GM12878 (cell line): ENCODE results near the gene LEUTX. TPM values are rescaled to one million over a fixed set of nuclear protein-coding genes. Genes with fewer than 3 reads are reported as not detected.

Experiments
- ATAC-seq: fragments of 200-7000 bp; cut with Tn5 transposase; 3 replicates; pipeline ENCODE4 v1.9.1; 2020; ENCODE audit warnings: mild to moderate bottlenecking, moderate library complexity
- BruUV-seq: library from RNA; stranded (reverse); fragments of 400-500 nt; replicated peaks from 2 replicates; lab custom pipeline; 2021; lab: Mats Ljungman, UMichigan
- CTCF ChIA-PET: fragments of 300-600 bp; sonication (Branson Sonifier 250); formaldehyde crosslinking; extraction: SDS; loops from one replicate; lab custom pipeline; 2021; ENCODE audit warnings: inconsistent platforms; lab: Yijun Ruan, JAX
- POLR2A ChIA-PET: fragments of 350-600 bp; formaldehyde crosslinking; extraction: SDS; loops from one replicate; lab custom pipeline; 2021; ENCODE audit warnings: inconsistent platforms; lab: Charles Lee
- RAD21 ChIA-PET: fragments of 300-600 bp; sonication (Branson Sonifier 250); formaldehyde crosslinking; loops from one replicate; lab custom pipeline; 2023; ENCODE audit warnings: antibody characterized with exemption; ENCODE audit not compliant: unreplicated experiment; lab: Charles Lee
- SMC1A ChIA-PET: fragments of 300-600 bp; sonication (Branson Sonifier 250); formaldehyde crosslinking; loops from one replicate; lab custom pipeline; 2023; ENCODE audit not compliant: unreplicated experiment, uncharacterized antibody; lab: Charles Lee
- DNase-seq: peaks from one replicate; pipeline ENCODE4 v3.0.0-alpha.2; 2011; ENCODE audit warnings: low read depth, low spot score
- FAIRE-seq: peaks from 3 replicates; lab custom pipeline; 2011; peaks lifted over from hg19 to GRCh38; lab: Jason Lieb, UNC
- H2AFZ ChIP-seq: 2 replicates; pipeline ENCODE4 v1.6.0; 2011; ENCODE audit warnings: low read depth, low read length, control low read depth; ENCODE audit not compliant: control insufficient read depth
- H3K27ac ChIP-seq: 2 replicates; pipeline ENCODE4 v1.5.1; 2011; ENCODE audit warnings: control low read depth; ENCODE audit not compliant: control insufficient read depth, insufficient read depth
- H3K27me3 ChIP-seq, 2 experiments: replicated peaks in 1 of 2; 2 replicates each; pipeline versions ENCODE4 v1.6.0 to v1.6.1; 2011; ENCODE audit warnings: low read length in 1 of 2; ENCODE audit not compliant: control insufficient read depth in 2 of 2, insufficient read depth in 2 of 2
- H3K36me3 ChIP-seq, 2 experiments: 2 replicates each; pipeline ENCODE4 v1.5.1; 2011; ENCODE audit warnings: low read length in 1 of 2; ENCODE audit not compliant: control insufficient read depth in 2 of 2, insufficient read depth in 2 of 2
- H3K4me1 ChIP-seq: 2 replicates; pipeline ENCODE4 v1.6.1; 2011; ENCODE audit warnings: mild to moderate bottlenecking, low read length, moderate library complexity, mixed read lengths; ENCODE audit not compliant: control insufficient read depth, insufficient read depth
- H3K4me2 ChIP-seq: 2 replicates; pipeline ENCODE4 v1.6.0; 2011; ENCODE audit warnings: control low read depth; ENCODE audit not compliant: control insufficient read depth, insufficient read depth
- H3K4me3 ChIP-seq: fragments of 200-600 bp; sonication (generic); 2 replicates; pipeline ENCODE4 v1.5.1; 2016
- H3K79me2 ChIP-seq: 2 replicates; pipeline ENCODE4 v1.6.0; 2011; ENCODE audit warnings: low read length; ENCODE audit not compliant: control insufficient read depth, insufficient read depth
- H3K9ac ChIP-seq: 2 replicates; pipeline ENCODE4 v1.8.0; 2011; ENCODE audit warnings: low read length, control low read depth, mixed read lengths; ENCODE audit not compliant: control insufficient read depth, insufficient read depth
- H3K9me3 ChIP-seq: replicated peaks from 3 replicates; pipeline ENCODE4 v1.5.1; 2011; ENCODE audit warnings: mild to moderate bottlenecking, low read length; ENCODE audit not compliant: control insufficient read depth, insufficient read depth
- H4K20me1 ChIP-seq: 2 replicates; pipeline ENCODE4 v1.6.0; 2011; ENCODE audit not compliant: control insufficient read depth, insufficient read depth
- EZH2 ChIP-seq: IDR thresholded peaks from 2 replicates; pipeline ENCODE4 v1.6.1; 2012; ENCODE audit warnings: low read depth, mild to moderate bottlenecking, control low read depth, inconsistent platforms, low read length, borderline replicate concordance; ENCODE audit not compliant: control insufficient read depth
- JUND ChIP-seq: IDR thresholded peaks from 2 replicates; pipeline ENCODE4 v1.6.1; 2012; ENCODE audit warnings: low read depth, mild to moderate bottlenecking, low read length, improper control_type of control experiment, moderate library complexity
- MEF2A ChIP-seq: IDR thresholded peaks from 2 replicates; pipeline ENCODE4 v1.6.1; 2011; ENCODE audit warnings: low read depth, mild to moderate bottlenecking, low read length, moderate library complexity; ENCODE audit not compliant: insufficient read depth
- MEF2B ChIP-seq: fragments of 450-650 bp; IDR thresholded peaks from 2 replicates; pipeline ENCODE4 v1.6.1; 2018; ENCODE audit warnings: mild to moderate bottlenecking, moderate library complexity; ENCODE audit not compliant: partially characterized antibody, poor library complexity, severe bottlenecking
- NBN ChIP-seq: fragments of 450-650 bp; IDR thresholded peaks from 2 replicates; pipeline ENCODE4 v1.6.1; 2016
- NFIC ChIP-seq: IDR thresholded peaks from 2 replicates; pipeline ENCODE4 v1.6.1; 2012; ENCODE audit warnings: low read depth, mild to moderate bottlenecking, inconsistent platforms, low read length, moderate library complexity
- POLR2A ChIP-seq: IDR thresholded peaks from 2 replicates; pipeline ENCODE4 v1.6.1; 2011; ENCODE audit warnings: low read depth, mild to moderate bottlenecking, low read length
- RELB ChIP-seq: fragments of 450-650 bp; IDR thresholded peaks from 2 replicates; pipeline ENCODE4 v1.6.1; 2017; ENCODE audit warnings: low read depth, mild to moderate bottlenecking, moderate library complexity
- SREBF1 ChIP-seq: IDR thresholded peaks from 2 replicates; pipeline ENCODE4 v1.6.1; 2012; ENCODE audit warnings: mild to moderate bottlenecking, low read length
- SRF ChIP-seq, 2 experiments: IDR thresholded peaks; 2 replicates each; pipeline ENCODE4 v1.6.1; 2011; ENCODE audit warnings: low read depth in 2 of 2, low read length in 2 of 2, mild to moderate bottlenecking in 1 of 2, moderate library complexity in 1 of 2
- ZNF217 ChIP-seq: fragments of 450-650 bp; IDR thresholded peaks from 2 replicates; pipeline ENCODE4 v1.6.1; 2017; ENCODE audit warnings: antibody characterized with exemption, mild to moderate bottlenecking
- ZNF384 ChIP-seq: IDR thresholded peaks from 2 replicates; pipeline ENCODE4 v1.6.1; 2012; ENCODE audit warnings: low read depth, mild to moderate bottlenecking, low read length, improper control_type of control experiment, borderline replicate concordance
- WGBS: methylation state at CpG from one replicate; pipeline ENCODE4 v1.1.6; 2016; ENCODE audit warnings: low lambda C conversion rate; ENCODE audit not compliant: insufficient replicate concordance, insufficient coverage; ENCODE audit errors: missing lambda C conversion rate; 5-methylcytosine and 5-hydroxymethylcytosine counted together
- in situ Hi-C: fragments of 300-500 bp; cut with MboI; formaldehyde crosslinking; loops from 9 replicates; pipeline ENCODE4 v1.14.3; 2018; ENCODE audit warnings: mixed read lengths
- intact Hi-C: fragments of 100-400 bp; cut with micrococcal nuclease; formaldehyde crosslinking; loops from one replicate; pipeline ENCODE4 v1.14.2; 2022; ENCODE audit not compliant: unreplicated experiment
- polyA plus RNA-seq, 11 experiments: library from polyadenylated mRNA; depleted of rRNA in 4 of 11; unstranded in 6 of 11; stranded (reverse) in 5 of 11; fragments of >200 nt; fragmentation: Nextera tagmentation in 4 of 11; fragmentation: Illumina TruSeq in 1 of 11; extraction: Ambion mirVana in 4 of 11; extraction: Trizol in 1 of 11; gene quantifications; 1 replicate in 1 of 11; 2 replicates in 10 of 11; pipeline versions ENCODE4 v1.2.1 to v1.2.3, GENCODE V29; 2011 to 2016; ENCODE audit warnings: inconsistent platforms in 2 of 11, missing spikeins in 2 of 11, low read depth in 1 of 11
- total RNA-seq, 4 experiments: library from RNA; depleted of rRNA in 3 of 4; stranded (reverse); fragments of >200 nt in 3 of 4; fragmentation: Illumina TruSeq in 1 of 4; extraction: Trizol in 1 of 4; gene quantifications; 2 replicates each; pipeline versions ENCODE4 v1.2.1 to v1.2.3, GENCODE V29; 2013 to 2021
- TF ChIP-seq, protein P1 (sequence below): fragments of 150-350 bp; IDR thresholded peaks from 2 replicates; pipeline ENCODE4 v1.6.1; 2014; ENCODE audit warnings: mild to moderate bottlenecking, low read depth, low read length
- TF ChIP-seq, protein P2 (sequence below): fragments of 450-650 bp; conservative IDR thresholded peaks from 2 replicates; pipeline ENCODE4 v1.6.1; 2017; ENCODE audit warnings: mild to moderate bottlenecking, moderate library complexity
- TF ChIP-seq, protein P3 (sequence below): fragments of 150-350 bp; IDR thresholded peaks from 2 replicates; pipeline ENCODE4 v1.6.1; 2016; ENCODE audit warnings: low read depth, low read length

Gene LEUTX
- total and polyA plus RNA-seq, 10 of the 15 experiments (the other 5 are each of a cell fraction or from before 2014, with no cell fraction given): 0.29 to 0.46 (median 0.40) TPM; not detected in 4

DNA sequence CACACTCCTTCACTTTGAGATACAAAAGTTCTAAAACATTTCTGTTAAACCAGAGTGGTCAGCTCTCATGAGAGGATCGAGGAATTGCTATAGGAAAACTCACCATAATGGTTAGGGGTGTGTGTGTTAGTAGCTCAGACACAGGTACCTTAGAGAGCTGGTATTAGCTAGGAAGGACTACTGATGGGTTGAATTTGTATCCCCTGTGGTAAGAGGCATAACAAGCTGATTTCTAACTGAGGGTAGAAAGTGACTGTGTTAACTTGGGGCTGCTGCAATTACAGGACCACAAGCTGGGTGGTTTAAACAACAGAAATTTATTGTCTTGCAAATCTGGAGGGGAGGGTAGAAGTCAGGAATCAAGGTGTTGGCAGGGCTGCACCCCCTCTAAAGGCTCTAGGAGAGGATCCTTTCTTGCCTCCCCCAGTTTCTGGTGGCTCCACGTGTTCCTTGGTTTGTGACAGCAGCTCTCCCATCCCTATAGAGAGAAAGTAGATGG lies 17.4 kb downstream of the LEUTX start:
- Histone ChIP-seq H3K4me1 (peaks cover 16% of the 10 kb centered on the region), H3K36me3 (no peaks in the 10 kb centered on the region), H3K27me3 (no peaks in the 10 kb centered on the region), H4K20me1 (no peaks in the 10 kb centered on the region), H3K27ac (no peak overlapping the region), H2AFZ (no peak overlapping the region), H3K9ac (no peak overlapping the region), H3K79me2 (no peaks in the 10 kb centered on the region), H3K4me3 (no peak overlapping the region), H3K9me3 (no peaks in the 10 kb centered on the region), H3K4me2 (no peak overlapping the region)
- intact Hi-C loops: no loop called here
- in situ Hi-C loops: no loop called here
- BruUV-seq: no TSS peak
- ChIA-PET CTCF (interaction anchor here (1.1 to 9.2 kb wide), 8 partner anchors 16 to 125 kb away, joined by 3 to 466 read pairs (median 5); partner anchors contain the start of genes DYRK1B and FBL), RAD21 (interaction anchor here (1.1 to 7.6 kb wide), 7 partner anchors 23 to 175 kb away, joined by 4 to 271 read pairs (median 6); partner anchors contain the start of genes DYRK1B, FBL and PSMC4), SMC1A (interaction anchor here (0.9 to 12.2 kb wide), 9 partner anchors 10 to 238 kb away, joined by 3 to 309 read pairs (median 5); partner anchors contain the start of genes FBL and PSMC4), POLR2A (interaction anchor here (0.5 to 2.8 kb wide), 10 partner anchors 13 to 405 kb away, joined by 3 to 14 read pairs (median 4); partner anchors contain the start of genes DYRK1B and FBL)
- TF ChIP-seq, protein P1, sequence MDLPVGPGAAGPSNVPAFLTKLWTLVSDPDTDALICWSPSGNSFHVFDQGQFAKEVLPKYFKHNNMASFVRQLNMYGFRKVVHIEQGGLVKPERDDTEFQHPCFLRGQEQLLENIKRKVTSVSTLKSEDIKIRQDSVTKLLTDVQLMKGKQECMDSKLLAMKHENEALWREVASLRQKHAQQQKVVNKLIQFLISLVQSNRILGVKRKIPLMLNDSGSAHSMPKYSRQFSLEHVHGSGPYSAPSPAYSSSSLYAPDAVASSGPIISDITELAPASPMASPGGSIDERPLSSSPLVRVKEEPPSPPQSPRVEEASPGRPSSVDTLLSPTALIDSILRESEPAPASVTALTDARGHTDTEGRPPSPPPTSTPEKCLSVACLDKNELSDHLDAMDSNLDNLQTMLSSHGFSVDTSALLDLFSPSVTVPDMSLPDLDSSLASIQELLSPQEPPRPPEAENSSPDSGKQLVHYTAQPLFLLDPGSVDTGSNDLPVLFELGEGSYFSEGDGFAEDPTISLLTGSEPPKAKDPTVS: no peak
- TF ChIP-seq NBN (no peak), SRF (IDR thresholded peaks at IDR 0.05; ENCODE audit: low read depth in 2 of 2, low read length in 2 of 2) (no peak), MEF2A (no peak), POLR2A (no peak), JUND (no peak), MEF2B (no peak), EZH2 (no peak), ZNF217 (no peak), RELB (no peak), ZNF384 (no peak), NFIC (no peak), SREBF1 (no peak)
- TF ChIP-seq, protein P2, sequence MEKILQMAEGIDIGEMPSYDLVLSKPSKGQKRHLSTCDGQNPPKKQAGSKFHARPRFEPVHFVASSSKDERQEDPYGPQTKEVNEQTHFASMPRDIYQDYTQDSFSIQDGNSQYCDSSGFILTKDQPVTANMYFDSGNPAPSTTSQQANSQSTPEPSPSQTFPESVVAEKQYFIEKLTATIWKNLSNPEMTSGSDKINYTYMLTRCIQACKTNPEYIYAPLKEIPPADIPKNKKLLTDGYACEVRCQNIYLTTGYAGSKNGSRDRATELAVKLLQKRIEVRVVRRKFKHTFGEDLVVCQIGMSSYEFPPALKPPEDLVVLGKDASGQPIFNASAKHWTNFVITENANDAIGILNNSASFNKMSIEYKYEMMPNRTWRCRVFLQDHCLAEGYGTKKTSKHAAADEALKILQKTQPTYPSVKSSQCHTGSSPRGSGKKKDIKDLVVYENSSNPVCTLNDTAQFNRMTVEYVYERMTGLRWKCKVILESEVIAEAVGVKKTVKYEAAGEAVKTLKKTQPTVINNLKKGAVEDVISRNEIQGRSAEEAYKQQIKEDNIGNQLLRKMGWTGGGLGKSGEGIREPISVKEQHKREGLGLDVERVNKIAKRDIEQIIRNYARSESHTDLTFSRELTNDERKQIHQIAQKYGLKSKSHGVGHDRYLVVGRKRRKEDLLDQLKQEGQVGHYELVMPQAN: no peak
- TF ChIP-seq, protein P3, sequence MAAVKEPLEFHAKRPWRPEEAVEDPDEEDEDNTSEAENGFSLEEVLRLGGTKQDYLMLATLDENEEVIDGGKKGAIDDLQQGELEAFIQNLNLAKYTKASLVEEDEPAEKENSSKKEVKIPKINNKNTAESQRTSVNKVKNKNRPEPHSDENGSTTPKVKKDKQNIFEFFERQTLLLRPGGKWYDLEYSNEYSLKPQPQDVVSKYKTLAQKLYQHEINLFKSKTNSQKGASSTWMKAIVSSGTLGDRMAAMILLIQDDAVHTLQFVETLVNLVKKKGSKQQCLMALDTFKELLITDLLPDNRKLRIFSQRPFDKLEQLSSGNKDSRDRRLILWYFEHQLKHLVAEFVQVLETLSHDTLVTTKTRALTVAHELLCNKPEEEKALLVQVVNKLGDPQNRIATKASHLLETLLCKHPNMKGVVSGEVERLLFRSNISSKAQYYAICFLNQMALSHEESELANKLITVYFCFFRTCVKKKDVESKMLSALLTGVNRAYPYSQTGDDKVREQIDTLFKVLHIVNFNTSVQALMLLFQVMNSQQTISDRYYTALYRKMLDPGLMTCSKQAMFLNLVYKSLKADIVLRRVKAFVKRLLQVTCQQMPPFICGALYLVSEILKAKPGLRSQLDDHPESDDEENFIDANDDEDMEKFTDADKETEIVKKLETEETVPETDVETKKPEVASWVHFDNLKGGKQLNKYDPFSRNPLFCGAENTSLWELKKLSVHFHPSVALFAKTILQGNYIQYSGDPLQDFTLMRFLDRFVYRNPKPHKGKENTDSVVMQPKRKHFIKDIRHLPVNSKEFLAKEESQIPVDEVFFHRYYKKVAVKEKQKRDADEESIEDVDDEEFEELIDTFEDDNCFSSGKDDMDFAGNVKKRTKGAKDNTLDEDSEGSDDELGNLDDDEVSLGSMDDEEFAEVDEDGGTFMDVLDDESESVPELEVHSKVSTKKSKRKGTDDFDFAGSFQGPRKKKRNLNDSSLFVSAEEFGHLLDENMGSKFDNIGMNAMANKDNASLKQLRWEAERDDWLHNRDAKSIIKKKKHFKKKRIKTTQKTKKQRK: no peak
- 32% methylated on average over 2 of the region's 2 CpGs for WGBS
- ATAC-seq: no peak
- peak; percentile 64 for FAIRE-seq
- no peak for DNase-seq
